ENCODE results near the gene RPL12.

The RPL12 gene

GRCh38 chr9:127446713-127447415, 4.3 kb downstream of the RPL12 start:
- Histone ChIP-seq H3K4me3 (ENCODE audit: low read length in 2 of 2) (no peak overlapping the region), H3K9ac (ENCODE audit: low read depth, low read length, poor library complexity) (no peak overlapping the region), H3K4me1 (ENCODE audit: control insufficient read depth in 2 of 2, insufficient read depth in 1 of 2, low read depth in 1 of 2, low read length in 2 of 2) (peaks cover 9 to 18% of the 10 kb centered on the region in 2 donors), H3K18ac (ENCODE audit: low read length) (no peak overlapping the region), H3K4ac (ENCODE audit: low read length) (no peak overlapping the region), H2AFZ (ENCODE audit: low read length) (no peak overlapping the region), H2AK5ac (ENCODE audit: low read depth, low read length) (no peak overlapping the region), H3K79me1 (ENCODE audit: low read depth, low read length) (peaks cover 3% of the 10 kb centered on the region), H3K4me2 (ENCODE audit: insufficient read depth, low read length, poor library complexity, severe bottlenecking) (no peak overlapping the region), H3K14ac (ENCODE audit: low read length) (no peak overlapping the region), H4K91ac (ENCODE audit: low read depth, low read length, poor library complexity) (no peak overlapping the region), H3K23ac (ENCODE audit: low read depth, low read length, poor library complexity) (no peak overlapping the region), H3K27ac (replicated peaks; ENCODE audit: low read length) (no peak overlapping the region), H2BK5ac (ENCODE audit: low read length) (no peak overlapping the region), H3K9me3 (replicated peaks in 1 of 2; ENCODE audit: control insufficient read depth in 2 of 2, insufficient read depth in 1 of 2, low read depth in 1 of 2, low read length in 2 of 2) (peaks cover 11 to 61% of the 10 kb centered on the region in 2 donors), H2BK12ac (ENCODE audit: low read length) (no peak overlapping the region), H3K27me3 (ENCODE audit: control insufficient read depth in 3 of 3, insufficient read depth in 3 of 3, low read depth in 1 of 3, low read length in 3 of 3) (no peaks in the 10 kb centered on the region), H3K36me3 (replicated peaks in 1 of 2; ENCODE audit: control insufficient read depth in 2 of 2, insufficient read depth in 2 of 2, low read length in 2 of 2) (peaks cover 63 to 84% of the 10 kb centered on the region in 2 donors), H2BK120ac (ENCODE audit: low read depth, low read length) (no peak overlapping the region), H4K8ac (ENCODE audit: low read depth, low read length) (no peak overlapping the region), H2BK15ac (ENCODE audit: low read length) (no peak overlapping the region)
- no CpG with 5 or more reads among the region's 7 CpGs for WGBS, 2 donors (ENCODE audit: extremely low coverage in 2 of 2, insufficient read length in 2 of 2, insufficient replicate concordance in 1 of 2)
- DNase-seq (ENCODE audit: low spot score): no peak

DNA sequence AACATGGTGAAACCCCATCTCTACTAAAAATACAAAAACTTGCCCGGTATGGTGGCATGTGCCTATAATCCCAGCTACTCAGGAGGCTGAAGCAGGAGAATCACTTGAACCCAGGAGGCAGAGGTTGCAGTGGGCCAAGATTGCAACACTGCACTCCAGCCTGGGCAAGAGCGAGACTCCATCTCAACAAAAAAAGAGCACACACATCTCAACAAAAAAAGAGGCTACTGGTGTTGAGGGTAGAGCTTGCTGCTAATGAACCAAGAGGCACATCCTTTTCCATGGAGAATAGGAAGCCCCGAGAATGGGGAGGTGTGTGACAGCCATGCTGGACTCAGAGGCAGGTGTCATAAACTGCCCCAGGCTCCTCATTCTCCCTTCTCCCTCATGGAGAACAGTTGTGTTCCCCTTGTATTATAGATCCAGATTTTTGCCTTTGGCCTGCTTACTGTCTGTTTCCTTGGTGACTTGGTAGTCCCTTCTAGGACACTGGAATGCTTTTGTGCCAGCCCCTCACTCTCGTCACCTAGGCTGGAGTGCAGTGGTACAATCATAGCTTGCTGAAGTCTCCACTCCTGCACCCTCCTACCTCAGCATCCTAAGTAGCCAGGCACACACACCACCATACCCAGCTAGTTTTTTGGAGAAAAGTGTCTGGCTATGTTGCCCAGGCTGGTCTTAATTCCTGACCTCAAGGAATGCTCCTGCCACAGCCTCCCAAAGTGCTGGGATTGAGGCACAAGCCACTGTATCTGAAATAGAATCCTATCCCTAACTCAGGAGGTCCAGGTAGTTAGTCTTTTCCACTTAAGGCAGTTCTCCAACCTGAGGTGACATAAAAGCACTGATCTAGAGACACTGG, 5.1 kb downstream of the RPL12 start:
- Histone ChIP-seq H4K8ac (ENCODE audit: low read depth, low read length) (no peak overlapping the region), H2BK5ac (ENCODE audit: low read length) (no peak overlapping the region), H3K27ac (replicated peaks; ENCODE audit: low read length) (no peak overlapping the region), H3K14ac (ENCODE audit: low read length) (no peak overlapping the region), H3K9ac (ENCODE audit: low read depth, low read length, poor library complexity) (no peak overlapping the region), H3K18ac (ENCODE audit: low read length) (no peak overlapping the region), H2BK12ac (ENCODE audit: low read length) (no peak overlapping the region), H3K36me3 (replicated peaks in 1 of 2; ENCODE audit: control insufficient read depth in 2 of 2, insufficient read depth in 2 of 2, low read length in 2 of 2) (peaks cover 64 to 88% of the 10 kb centered on the region in 2 donors), H3K27me3 (ENCODE audit: control insufficient read depth in 3 of 3, insufficient read depth in 3 of 3, low read depth in 1 of 3, low read length in 3 of 3) (no peaks in the 10 kb centered on the region), H3K23ac (ENCODE audit: low read depth, low read length, poor library complexity) (no peak overlapping the region), H3K9me3 (replicated peaks in 1 of 2; ENCODE audit: control insufficient read depth in 2 of 2, insufficient read depth in 1 of 2, low read depth in 1 of 2, low read length in 2 of 2) (peaks cover 11 to 63% of the 10 kb centered on the region in 2 donors), H3K4ac (ENCODE audit: low read length) (no peak overlapping the region), H2AFZ (ENCODE audit: low read length) (no peak overlapping the region), H2AK5ac (ENCODE audit: low read depth, low read length) (no peak overlapping the region), H2BK120ac (ENCODE audit: low read depth, low read length) (no peak overlapping the region), H3K4me3 (ENCODE audit: low read length in 2 of 2) (no peak overlapping the region), H3K79me1 (ENCODE audit: low read depth, low read length) (peaks cover 3% of the 10 kb centered on the region), H2BK15ac (ENCODE audit: low read length) (no peak overlapping the region), H4K91ac (ENCODE audit: low read depth, low read length, poor library complexity) (no peak overlapping the region), H3K4me2 (ENCODE audit: insufficient read depth, low read length, poor library complexity, severe bottlenecking) (no peak overlapping the region), H3K4me1 (ENCODE audit: control insufficient read depth in 2 of 2, insufficient read depth in 1 of 2, low read depth in 1 of 2, low read length in 2 of 2) (peaks cover 9 to 15% of the 10 kb centered on the region in 2 donors)
- no peak for DNase-seq (ENCODE audit: low spot score)
- no CpG with 5 or more reads among the region's 4 CpGs for WGBS, 2 donors (ENCODE audit: extremely low coverage in 2 of 2, insufficient read length in 2 of 2, insufficient replicate concordance in 1 of 2)

- no CpG with 5 or more reads among the region's 15 CpGs for WGBS, 2 donors (ENCODE audit: extremely low coverage in 2 of 2, insufficient read length in 2 of 2, insufficient replicate concordance in 1 of 2)
Measured at GRCh38 chr9:127444921-127445850, 6.0 kb downstream of the RPL12 start.

More at GRCh38 chr9:127444921-127445850, 6.0 kb downstream of the RPL12 start:
- H3K9me3 ChIP-seq (replicated peaks in 1 of 2; ENCODE audit: control insufficient read depth in 2 of 2, insufficient read depth in 1 of 2, low read depth in 1 of 2, low read length in 2 of 2): peaks cover 11 to 65% of the 10 kb centered on the region in 2 donors
- no peak overlapping the region for H2BK5ac ChIP-seq (ENCODE audit: low read length)
- no peak overlapping the region for H2BK120ac ChIP-seq (ENCODE audit: low read depth, low read length)
- no peak overlapping the region for H3K18ac ChIP-seq (ENCODE audit: low read length)
- no peak overlapping the region for H4K91ac ChIP-seq (ENCODE audit: low read depth, low read length, poor library complexity)
- no peak overlapping the region for H3K23ac ChIP-seq (ENCODE audit: low read depth, low read length, poor library complexity)
- H2BK15ac ChIP-seq (ENCODE audit: low read length): no peak overlapping the region
- no peak overlapping the region for H3K14ac ChIP-seq (ENCODE audit: low read length)
- peaks cover 9 to 13% of the 10 kb centered on the region in 2 donors for H3K4me1 ChIP-seq (ENCODE audit: control insufficient read depth in 2 of 2, insufficient read depth in 1 of 2, low read depth in 1 of 2, low read length in 2 of 2)
- no peak overlapping the region for H3K4me2 ChIP-seq (ENCODE audit: insufficient read depth, low read length, poor library complexity, severe bottlenecking)
- H3K4ac ChIP-seq (ENCODE audit: low read length): no peak overlapping the region
- no peak for DNase-seq (ENCODE audit: low spot score)
- H3K36me3 ChIP-seq (replicated peaks in 1 of 2; ENCODE audit: control insufficient read depth in 2 of 2, insufficient read depth in 2 of 2, low read length in 2 of 2): peaks cover 70 to 92% of the 10 kb centered on the region in 2 donors
- no peak overlapping the region for H2AK5ac ChIP-seq (ENCODE audit: low read depth, low read length)
- H3K4me3 ChIP-seq (ENCODE audit: low read length in 2 of 2): no peak overlapping the region
- no peak overlapping the region for H2BK12ac ChIP-seq (ENCODE audit: low read length)
- no peaks in the 10 kb centered on the region for H3K27me3 ChIP-seq (ENCODE audit: control insufficient read depth in 3 of 3, insufficient read depth in 3 of 3, low read depth in 1 of 3, low read length in 3 of 3)
- peaks cover 2% of the 10 kb centered on the region for H3K79me1 ChIP-seq (ENCODE audit: low read depth, low read length)
- H2AFZ ChIP-seq (ENCODE audit: low read length): no peak overlapping the region
- H3K27ac ChIP-seq (replicated peaks; ENCODE audit: low read length): no peak overlapping the region
- H3K9ac ChIP-seq (ENCODE audit: low read depth, low read length, poor library complexity): no peak overlapping the region
- no peak overlapping the region for H4K8ac ChIP-seq (ENCODE audit: low read depth, low read length)
